ENCODE data around the gene C16orf46.

The C16orf46 gene

DNA sequence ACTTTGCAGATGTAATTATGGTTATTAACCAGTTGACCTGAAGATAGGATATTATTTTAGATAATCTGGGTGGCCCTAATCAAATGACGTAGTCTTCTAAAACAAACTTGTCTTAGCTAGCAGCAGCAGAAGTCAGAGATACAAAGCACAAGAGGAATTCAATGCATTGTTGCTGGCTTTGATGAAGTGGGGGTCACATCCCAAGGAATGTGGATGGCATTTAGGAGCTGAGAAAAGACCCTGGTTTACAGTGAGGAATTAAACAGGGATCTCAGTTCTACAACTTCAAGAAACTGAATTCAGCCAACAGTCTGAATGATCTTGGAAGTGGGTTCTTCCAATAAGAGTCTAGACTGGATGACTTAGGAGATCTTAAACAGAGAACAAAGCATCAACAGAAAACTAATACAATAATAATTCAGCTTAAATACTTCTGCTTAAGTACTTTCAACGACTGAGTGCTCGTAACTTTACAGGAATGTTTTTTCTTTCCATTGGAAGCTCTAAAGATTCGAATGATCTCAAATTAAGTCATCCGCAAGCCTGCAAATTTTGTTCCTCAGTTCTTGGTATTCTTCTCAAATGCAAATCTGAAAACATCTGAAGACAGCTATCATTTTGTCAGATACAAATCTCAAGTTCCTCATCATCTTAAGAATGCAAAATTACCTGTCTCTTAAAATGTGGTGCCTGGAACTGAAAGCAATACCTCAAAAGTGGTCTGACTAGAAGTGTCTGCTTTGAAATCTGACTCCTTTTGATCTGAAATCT, 3.3 kb downstream of the C16orf46 start:
- no peak for DNase-seq (ENCODE audit: low read depth)

DNA sequence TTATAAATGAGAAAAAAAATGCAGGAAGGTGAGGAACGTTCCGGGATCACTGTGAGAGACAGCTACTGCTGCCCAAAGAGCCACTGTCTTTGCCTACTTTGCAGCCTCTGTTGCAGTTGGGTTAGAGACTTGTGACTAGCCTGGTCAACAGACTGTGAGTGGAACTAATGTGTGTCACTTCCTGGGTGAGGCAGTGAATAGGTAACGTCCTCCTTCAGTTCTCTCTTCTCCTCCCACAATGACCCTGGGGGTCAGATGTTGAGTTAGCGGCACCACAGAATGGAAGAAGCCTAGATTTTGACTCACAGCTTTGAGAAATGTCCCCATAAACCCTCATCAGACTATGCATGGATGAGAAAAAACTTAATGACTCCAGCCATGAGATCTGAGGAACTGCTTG, 5.2 kb downstream of the C16orf46 start:
- no peak for DNase-seq (ENCODE audit: low read depth)

DNA sequence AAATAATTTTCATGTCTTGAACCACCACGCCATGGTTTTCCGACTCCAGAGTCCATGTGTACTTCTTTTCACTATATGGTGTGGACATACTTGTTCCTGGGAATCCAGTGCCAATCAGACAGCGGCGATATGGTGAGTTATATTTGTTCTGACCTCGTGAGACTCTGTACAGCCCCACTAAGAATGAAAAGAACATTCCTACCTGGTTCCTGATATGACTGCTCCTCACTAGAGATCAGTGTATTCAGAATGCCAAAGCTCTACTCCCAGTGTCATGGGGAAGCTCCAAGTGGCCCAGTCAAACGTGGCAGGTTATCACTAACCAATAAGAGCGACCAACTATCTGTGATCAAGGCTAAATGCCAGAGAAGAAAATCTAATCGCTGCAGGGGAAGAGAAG, 6.1 kb downstream of the C16orf46 start:
- DNase-seq (ENCODE audit: low read depth): no peak

DNA sequence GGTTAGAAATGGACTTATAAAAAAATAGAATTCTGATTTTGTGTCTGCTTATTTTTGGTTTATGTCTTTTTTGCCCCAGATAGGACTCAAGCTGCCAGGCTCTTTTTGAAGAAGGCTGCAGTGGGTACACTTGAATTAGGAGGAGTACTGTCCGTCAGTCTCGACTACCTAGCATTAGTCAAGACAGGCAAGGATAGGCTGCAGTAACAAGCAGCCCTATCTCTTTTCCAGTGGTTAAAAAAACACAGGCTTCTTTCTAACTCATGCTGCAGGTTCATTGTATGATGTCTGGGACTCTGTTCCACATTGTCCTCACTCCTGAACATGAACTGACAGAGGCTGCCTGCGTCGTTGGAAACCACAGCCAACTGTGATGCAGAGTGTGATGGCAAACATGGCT, 8.0 kb downstream of the C16orf46 start:
- no peak for DNase-seq (ENCODE audit: low read depth)

DNA sequence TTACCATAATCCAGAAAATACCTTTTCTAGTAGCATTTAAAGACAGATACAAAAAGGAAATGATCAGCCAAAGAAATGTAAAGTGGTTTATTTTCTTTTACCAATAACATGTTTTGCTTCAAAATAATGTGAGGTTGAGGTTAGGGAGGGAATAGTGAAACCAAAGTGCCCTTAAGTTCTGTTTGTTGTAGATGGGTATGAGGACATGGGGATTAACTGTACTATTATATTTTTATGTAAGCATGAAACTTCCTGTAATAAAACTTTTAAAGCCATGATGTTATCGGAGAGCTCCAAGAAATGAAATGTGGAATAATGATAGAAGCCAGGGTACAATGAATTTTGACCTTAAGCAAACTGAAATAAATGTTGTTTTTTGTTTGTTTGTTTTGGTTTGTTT, 9.9 kb downstream of the C16orf46 start:
- DNase-seq (ENCODE audit: low read depth): no peak

DNA sequence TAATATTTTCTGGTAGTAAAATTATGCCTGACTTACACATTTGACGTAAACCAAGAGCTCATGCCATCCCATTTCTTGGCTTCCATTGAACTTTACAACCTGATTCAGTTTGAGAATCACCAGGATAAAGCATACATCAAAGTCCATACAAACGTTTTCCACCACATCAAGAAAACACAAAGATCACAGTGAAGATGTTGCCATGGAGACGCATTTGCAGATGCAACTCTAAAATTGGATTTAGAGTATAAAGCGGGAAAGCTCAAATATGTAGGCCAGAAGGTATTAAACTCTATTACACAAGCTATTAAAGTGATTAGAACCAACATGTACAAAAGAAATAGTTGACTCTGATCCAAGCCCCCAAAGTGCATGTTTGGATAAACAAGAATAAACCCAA, 10.4 kb downstream of the C16orf46 start:
- DNase-seq (ENCODE audit: low read depth): no peak

DNA sequence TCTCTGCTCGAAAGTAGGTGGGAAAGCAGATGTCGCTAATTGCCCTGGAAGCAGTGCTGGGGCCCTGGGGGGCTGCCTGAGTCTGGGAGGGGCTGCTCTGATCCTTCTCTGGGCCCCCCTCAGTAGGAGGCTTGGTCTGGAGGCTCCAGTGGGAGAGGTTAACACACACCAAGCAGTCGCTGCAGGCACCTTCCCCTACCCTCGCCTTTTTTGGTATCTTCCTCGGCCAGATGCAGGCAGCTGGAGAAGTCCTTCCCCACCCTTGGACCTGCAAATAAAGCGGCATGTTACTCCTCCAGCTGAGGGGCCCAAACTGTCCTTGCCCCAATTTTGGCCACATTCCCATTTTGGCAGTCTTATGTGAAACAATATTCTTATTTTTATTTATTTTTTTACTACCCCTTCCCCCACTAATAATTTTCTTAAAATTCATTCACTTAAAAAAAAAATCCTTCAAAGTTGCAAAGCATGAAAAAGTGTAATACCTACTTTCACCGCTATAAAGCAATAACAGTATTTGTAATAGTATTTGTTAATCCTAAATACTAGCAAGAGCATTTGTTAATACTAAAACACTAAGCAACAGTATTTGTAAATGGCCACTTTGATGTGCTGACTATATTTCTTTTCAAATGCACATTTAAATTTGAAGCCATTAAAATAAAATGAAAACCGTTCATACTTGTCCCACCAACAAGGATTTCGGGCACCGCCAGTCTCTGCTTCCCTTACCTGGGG, 15.0 kb downstream of the C16orf46 start:
- no peak for DNase-seq (ENCODE audit: low read depth)

DNA sequence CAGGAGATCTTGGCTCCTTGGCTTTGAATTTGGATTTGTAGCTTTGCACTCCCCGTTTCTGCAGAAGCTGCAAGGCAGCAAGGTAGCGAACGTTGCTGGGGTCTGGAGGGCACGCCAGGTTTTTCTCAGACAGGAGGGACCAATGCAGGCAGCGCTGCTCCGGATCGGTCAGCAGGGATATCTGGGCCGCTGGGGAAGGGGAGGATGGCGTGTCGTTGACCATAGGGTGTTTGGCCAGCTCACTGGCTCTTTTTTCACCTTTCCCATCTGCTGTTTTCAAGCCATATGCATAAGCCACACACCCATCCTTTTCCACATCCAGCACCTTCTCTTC, 15.8 kb downstream of the C16orf46 start:
- DNase-seq (ENCODE audit: low read depth): no peak

DNA sequence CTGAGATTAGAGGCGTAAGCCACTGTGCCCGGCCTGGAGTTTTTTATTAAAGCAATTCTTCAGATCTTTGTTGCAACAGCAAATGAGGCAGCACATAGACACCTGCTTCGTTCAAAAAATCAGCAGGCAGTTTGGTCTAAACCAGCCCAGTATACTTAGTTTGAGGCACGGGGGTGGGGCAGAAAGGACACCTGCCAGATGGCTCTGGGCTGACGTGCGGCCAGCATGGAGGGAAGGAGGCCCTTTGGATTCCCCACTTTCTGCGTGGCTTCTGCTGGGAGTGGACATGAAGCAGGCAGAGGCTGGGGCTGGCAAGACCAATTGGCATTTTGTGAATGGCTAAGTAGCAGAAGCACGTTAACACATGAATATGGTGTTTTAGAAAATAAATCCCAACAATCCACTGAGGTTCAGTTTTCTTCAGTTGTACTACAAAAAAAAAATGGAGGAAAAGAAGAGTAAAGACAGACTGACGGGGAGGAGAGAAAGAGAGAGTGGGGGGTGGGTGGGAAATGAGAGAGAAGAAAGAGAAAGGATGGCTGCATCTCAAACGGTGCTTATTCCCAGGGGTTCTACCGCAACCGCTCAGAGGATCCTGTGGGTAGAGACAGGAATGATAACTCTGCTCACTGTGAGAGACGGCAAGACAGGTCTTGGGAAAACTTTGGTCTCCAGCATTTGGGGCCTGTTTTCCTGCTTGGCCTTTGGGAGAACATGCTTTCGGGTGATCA, 16.3 kb downstream of the C16orf46 start:
- DNase-seq (ENCODE audit: low read depth): no peak

DNA sequence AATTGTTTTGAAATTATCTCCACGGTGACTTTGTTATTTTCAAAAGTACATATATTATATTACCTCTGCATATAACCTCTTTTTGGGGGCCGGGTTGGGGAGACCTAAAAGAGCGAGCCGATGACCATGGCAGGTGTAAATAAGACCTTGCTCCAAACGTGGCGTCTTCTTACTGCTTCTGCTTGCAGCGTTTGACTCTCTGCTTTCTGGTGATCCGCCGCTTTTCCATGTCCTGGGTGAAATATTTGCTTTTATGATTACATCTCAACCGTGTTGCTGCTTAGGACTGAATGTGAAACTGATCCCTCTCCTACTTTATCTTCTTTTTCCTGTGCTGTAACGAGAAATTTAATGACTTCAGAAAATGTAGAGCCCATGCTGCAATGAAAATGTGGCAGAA, 23.3 kb downstream of the C16orf46 start:
- no peak for DNase-seq (ENCODE audit: low read depth)

DNA sequence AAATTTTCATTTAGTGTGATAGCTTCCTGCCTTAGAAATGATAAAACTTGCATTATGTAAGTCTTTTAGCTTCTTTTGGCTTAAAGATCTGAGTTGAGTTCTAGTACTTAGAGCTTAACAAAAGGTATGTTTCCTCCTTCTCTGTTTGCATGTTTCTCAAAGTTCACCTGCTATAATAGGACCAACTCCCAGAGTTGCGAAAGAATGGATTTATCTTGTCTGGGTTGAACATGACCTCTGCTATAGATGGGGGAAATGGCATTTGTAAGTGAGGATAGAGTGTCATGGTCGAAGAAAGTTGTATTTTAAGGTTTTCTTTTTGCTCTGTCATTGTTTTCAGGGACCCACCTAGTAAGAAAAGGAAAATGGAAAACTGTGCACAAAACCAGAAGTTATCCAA, 34.2 kb downstream of the C16orf46 start:
- no peak for DNase-seq (ENCODE audit: low read depth)

DNA sequence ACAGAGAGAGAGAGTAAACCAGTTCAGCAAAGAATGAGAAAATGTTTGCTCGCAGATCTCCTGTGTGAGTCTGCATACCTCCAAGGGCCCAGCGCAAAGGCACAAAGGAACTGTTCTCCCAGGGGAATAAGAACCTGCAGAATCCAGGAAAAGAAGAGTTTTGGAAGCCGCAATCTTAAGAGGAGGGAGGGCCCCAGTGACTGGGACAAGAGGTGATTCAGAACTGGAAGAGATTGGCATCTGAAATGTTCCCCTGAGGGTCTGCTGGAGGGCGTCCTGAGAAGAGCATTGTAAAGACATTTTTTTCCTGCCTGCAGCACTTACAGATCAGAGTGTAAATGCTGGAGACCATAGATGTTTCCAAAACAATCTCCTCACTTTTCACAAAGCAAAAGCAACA, 35.3 kb downstream of the C16orf46 start:
- DNase-seq (ENCODE audit: low read depth): no peak

DNA sequence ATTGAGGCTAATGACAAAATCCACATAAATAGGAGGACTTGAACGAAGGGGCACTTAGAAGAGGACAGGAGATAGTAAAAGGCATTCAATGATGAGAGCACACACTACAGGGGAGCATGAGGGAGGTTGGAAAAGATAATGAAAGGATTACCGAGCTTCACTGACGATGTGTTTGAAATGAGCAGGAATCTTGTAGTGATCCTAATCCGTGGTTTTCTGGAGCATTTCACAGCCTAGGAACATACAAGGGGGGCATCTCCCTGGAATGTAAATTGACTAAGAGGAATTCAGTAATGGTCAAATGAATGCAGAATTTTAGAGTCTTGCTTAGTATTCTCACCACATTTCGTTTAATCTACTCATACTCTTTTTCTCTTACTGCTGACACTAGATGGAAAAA, 36.2 kb downstream of the C16orf46 start:
- DNase-seq (ENCODE audit: low read depth): no peak

DNA sequence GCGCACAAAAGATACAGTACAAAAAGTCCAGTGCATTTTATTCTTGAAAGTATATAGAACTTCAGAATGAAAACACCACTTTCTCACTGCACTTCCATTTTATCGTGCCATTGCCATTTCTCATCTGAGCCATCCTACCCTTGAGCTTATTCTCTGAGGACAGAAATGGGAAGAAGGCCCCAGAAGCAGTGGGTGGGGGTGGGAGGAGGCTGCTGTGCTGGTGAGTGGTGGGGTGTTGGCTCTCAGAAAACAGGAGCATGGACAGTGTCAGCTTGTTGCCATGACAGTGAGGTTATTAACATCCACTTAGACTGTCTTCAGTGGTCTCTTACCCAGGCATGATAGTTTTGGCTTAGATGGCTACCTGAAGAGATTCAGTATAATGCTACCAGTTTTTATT, 36.9 kb downstream of the C16orf46 start:
- DNase-seq (ENCODE audit: low read depth): no peak

DNA sequence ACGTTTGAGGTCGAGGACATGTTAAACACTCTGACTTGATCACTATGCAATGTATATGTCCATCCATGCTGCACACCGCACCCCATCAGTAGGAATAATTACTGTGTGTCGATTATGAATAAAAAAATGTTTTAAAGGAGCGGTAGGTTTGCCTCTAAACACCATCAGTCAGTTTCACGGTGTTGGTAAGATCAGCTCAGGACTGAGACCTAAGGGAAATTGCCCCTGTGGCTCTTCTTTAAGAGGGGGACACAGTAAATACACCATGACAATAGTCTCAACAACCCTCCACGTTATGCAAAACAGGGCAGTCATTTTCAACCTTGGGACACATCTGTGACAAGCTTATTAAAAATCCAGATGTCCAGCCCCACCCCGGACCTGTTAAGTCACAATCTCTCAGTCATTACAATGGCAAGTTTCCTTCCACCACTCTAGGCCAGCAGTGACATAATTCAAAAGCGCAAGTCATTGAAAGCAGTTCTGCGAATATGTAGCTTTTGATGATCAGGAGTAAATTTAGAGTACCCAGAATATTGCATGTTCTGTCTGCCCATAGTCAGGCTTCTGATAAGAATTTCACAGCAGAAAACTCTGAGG, 40.2 kb downstream of the C16orf46 start:
- DNase-seq (ENCODE audit: low read depth): no peak

DNA sequence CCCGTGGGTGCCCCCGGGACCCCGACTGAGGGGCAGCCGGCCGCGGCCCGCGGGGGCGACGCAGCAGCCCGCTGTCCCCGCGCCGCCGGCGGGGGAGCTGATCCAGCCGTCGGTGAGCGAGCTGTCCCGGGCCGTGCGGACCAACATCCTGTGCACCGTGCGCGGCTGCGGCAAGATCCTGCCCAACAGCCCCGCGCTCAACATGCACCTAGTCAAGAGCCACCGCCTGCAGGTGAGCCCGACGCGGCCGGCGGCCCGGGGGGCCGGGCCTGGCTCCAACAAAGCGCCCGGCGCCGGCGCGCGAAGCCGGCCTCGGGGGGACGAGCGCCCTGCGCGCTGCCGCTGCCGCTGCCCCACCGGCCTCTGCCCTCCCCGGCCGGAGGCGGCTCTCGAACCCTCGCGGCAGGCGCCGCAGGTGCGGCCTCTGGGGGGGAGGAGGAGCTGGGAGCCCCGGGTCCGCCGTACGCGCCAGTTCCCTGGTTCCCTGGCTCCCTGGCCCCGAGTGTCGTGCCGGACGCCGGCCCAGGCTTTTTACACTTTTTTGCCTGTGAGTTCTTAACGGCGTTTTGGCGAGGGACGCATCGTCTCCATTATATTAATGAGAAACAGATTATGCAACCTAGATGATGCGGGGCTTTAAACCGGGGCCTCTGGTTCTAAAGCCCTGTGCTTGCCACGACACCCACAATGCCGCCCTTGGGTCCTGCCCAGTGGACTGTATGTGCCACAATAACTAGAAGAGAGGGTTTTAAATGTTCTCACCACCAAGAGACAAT, 40.9 kb downstream of the C16orf46 start:
- no peak for DNase-seq (ENCODE audit: low read depth)

DNA sequence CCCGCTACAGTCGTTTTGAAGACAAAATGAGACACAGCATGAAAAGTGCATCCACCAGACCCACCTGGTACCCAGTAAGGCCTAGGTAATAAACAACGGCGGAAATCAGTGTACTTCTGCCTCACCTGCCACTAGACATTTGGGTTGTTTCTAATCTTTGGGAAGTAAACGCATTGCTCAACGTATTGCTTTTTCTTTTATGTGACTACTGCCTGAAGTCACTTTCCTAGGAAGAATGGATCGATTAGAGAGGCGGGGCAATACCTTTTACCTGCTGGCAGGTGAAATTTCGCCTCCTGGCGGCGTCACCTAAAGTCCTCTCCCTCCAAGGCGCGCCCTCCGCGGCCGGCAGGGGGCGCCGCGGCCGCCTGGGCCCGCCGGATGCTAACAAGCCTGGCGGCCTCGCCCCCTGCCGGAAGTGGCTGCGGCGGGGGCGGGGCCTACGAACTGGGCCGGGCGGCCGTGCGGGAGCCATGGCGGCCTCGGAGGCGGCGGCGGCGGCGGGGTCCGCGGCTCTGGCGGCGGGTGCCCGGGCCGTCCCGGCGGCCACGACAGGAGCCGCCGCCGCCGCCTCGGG, 41.6 kb downstream of the C16orf46 start, which contains the start of gene ATMIN:
Gene ATMIN, plus strand, starts transcription at position 445 of the 577 bp plus-strand sequence. Its CDS starts 29 bp downstream, at position 474.
- DNase-seq (ENCODE audit: low read depth): peak; percentile 82

DNA sequence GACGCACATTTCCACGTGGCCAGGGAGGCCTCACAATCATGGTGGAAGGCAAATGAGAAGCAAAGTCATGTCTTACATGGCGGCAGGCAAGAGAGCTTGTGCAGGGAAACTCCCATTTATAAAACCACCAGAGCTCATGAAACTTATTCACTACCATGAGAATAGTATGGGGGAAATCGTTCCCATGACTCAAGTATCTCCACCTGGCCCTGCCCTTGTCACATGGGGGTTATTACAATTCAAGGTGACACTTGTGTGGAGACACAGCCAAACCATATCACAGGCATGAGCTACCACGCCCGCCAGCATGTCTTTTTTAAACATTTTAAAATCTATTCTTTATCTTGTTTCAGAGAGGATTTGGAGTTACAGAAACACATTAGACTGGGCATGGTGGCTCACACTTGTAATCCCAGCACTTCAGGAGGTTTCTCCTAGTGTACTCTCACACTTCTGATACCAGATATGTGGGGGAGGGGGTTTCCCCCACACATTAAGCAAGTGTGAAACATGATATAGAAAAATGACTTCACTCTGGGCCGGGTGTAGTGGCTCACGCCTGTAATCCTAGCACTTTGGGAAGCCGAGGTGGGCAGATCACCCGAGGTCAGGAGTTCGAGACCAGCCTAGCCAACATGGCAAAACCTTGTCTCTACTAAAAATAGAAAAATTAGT, 47.0 kb downstream of the C16orf46 start:
- no peak for DNase-seq (ENCODE audit: low read depth)

DNA sequence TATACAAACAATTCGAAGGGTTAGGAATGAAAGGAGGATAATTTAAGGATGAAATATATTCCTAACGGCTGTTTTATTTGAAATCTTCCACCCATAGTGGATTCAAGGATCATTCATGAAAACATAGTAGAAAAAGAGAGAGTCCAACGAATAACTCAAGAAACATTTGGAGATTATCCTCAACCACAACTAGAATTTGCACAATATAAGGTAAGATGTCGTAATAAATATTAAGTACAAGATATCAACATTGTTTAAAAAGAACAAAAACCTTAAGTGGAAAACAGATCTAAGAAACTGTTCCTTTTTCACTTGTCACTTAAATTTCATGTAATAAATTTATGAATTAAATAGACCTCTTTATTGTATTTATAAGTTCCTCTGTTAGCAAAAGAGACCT, 50.6 kb downstream of the C16orf46 start:
- DNase-seq (ENCODE audit: low read depth): no peak

DNA sequence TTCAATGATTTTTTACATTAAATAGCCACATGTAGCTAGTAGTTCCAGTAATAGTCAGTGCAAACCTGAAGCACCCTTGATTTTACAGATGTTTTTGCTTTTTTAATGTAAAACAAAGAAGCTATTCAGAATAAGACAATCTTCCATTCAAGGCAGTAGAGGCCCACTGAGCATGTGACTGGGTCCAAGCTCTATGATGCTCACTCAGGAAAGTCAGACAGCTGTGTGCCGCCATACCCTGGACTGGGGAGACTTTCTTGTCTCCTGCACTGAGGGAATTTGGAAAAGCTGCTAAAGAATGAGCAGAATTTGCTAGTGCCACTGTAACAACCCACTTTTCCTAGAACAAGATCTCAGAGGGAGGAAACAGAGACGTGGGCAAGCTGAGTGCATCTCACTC, 58.5 kb downstream of the C16orf46 start:
- DNase-seq (ENCODE audit: low read depth): no peak

DNA sequence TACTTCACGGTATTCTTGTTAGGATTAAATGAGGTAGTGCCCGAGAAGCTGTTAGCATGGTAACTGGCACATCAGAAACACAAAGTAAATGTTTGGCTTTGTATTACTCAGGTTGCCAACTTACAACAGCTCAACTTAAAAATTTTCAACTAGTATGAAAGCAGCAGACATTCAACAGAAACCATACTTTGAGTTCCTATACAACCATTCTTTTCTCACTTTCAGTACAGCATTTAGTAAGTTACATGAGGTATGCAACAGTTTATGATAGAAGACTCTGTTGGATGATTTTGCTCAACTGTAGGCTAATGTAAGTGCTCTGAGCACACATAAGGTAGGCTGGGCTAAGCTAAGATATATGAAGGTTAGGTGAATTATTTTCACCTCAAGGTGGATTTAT, 62.4 kb downstream of the C16orf46 start:
- DNase-seq (ENCODE audit: low read depth): no peak

Data from stimulated activated CD8-positive, alpha-beta memory T cell treated with anti-CD3 and anti-CD28 coated beads, Interleukin-12 subunit alpha, Interleukin-12 subunit beta, amount 100 ng/mL, for 4 hours (primary cell).